IgD-negative memory B cell (primary cell): ENCODE results near the gene CNNM2. TPM values are rescaled to one million over a fixed set of nuclear protein-coding genes. Genes with fewer than 3 reads are reported as not detected.
A peak's percentile ranks its signal among the peaks of the same experiment; 100 is the strongest.

Experiments used
- H3K27ac Mint-ChIP-seq, 3 donors: one replicate each; pipeline ENCODE4 v1.8.0; 2020 to 2022; ENCODE audit warnings: mild to moderate bottlenecking in 3 of 3, mixed read lengths in 3 of 3, moderate library complexity in 1 of 3
- H3K27me3 Mint-ChIP-seq: one replicate; pipeline ENCODE4 v1.8.0; 2021; ENCODE audit warnings: mixed read lengths
- H3K36me3 Mint-ChIP-seq: one replicate; pipeline ENCODE4 v1.8.0; 2020; ENCODE audit warnings: mild to moderate bottlenecking, mixed read lengths
- H3K4me1 Mint-ChIP-seq, 3 donors: one replicate each; pipeline ENCODE4 v1.8.0; 2020 to 2022; ENCODE audit warnings: mixed read lengths in 3 of 3, mild to moderate bottlenecking in 1 of 3
- H3K4me3 Mint-ChIP-seq, 4 donors: one replicate each; pipeline ENCODE4 v1.8.0; 2020 to 2022; ENCODE audit warnings: mild to moderate bottlenecking in 4 of 4, mixed read lengths in 4 of 4, moderate library complexity in 3 of 4
- H3K9me3 Mint-ChIP-seq, 3 donors: one replicate each; pipeline ENCODE4 v1.8.0; 2020 to 2021; ENCODE audit warnings: mixed read lengths in 3 of 3, mild to moderate bottlenecking in 1 of 3
- polyA plus RNA-seq: library from polyadenylated mRNA; unstranded; fragments of 300-500 nt; fragmentation: Illumina TruSeq; gene quantifications from one replicate; pipeline ENCODE4 v1.2.3, GENCODE V29; 2021

Gene CNNM2
- polyA plus RNA-seq, 1 donor from 2014 or later = 7.9 TPM

GRCh38 chr10:103078309-103078615 lies 160.2 kb downstream of the CNNM2 start:
- H3K27me3 Mint-ChIP-seq = no peaks in the 10 kb centered on the region
- H3K9me3 Mint-ChIP-seq = no peaks in the 10 kb centered on the region
- H3K27ac Mint-ChIP-seq = no peak overlapping the region
- peaks cover 11% of the 10 kb centered on the region for H3K36me3 Mint-ChIP-seq
- H3K4me1 Mint-ChIP-seq = no peaks in the 10 kb centered on the region
- no peak overlapping the region for H3K4me3 Mint-ChIP-seq

- Mint-ChIP-seq H3K36me3 (peaks cover 11% of the 10 kb centered on the region), H3K4me3 (no peak overlapping the region), H3K27me3 (no peaks in the 10 kb centered on the region), H3K27ac (no peak overlapping the region), H3K4me1 (no peaks in the 10 kb centered on the region), H3K9me3 (no peaks in the 10 kb centered on the region)
Measured at GRCh38 chr10:103078676-103079075, 160.6 kb downstream of the CNNM2 start.

DNA sequence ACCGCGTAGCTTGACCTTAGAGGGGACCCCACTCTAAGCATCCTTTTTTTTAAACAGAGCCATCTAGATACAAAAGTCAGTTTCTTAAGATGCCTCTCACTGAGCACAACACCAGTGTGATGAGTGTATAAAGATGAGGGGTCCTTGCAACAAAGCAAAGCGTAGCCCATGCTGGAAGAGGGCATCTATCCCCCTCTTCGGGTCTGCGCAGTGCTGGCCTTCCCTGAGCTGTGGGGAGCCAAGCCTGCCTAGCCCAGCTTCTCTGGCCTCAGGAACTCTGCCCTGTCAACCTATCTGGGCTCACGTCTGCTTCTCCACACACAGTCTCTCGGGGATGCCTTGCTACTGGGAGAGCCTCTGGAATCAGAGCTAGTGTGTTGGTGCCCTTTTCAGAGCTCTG lies 161.0 kb downstream of the CNNM2 start:
- Mint-ChIP-seq H3K4me1 (no peaks in the 10 kb centered on the region), H3K27ac (no peak overlapping the region), H3K36me3 (peaks cover 11% of the 10 kb centered on the region), H3K9me3 (no peaks in the 10 kb centered on the region), H3K27me3 (no peaks in the 10 kb centered on the region), H3K4me3 (no peak overlapping the region)

- Mint-ChIP-seq H3K27me3 (no peaks in the 10 kb centered on the region), H3K4me1 (no peaks in the 10 kb centered on the region), H3K4me3 (no peak overlapping the region), H3K27ac (no peak overlapping the region), H3K9me3 (no peaks in the 10 kb centered on the region), H3K36me3 (peaks cover 11% of the 10 kb centered on the region)
Measured at GRCh38 chr10:103079946-103080345, 161.9 kb downstream of the CNNM2 start.

DNA sequence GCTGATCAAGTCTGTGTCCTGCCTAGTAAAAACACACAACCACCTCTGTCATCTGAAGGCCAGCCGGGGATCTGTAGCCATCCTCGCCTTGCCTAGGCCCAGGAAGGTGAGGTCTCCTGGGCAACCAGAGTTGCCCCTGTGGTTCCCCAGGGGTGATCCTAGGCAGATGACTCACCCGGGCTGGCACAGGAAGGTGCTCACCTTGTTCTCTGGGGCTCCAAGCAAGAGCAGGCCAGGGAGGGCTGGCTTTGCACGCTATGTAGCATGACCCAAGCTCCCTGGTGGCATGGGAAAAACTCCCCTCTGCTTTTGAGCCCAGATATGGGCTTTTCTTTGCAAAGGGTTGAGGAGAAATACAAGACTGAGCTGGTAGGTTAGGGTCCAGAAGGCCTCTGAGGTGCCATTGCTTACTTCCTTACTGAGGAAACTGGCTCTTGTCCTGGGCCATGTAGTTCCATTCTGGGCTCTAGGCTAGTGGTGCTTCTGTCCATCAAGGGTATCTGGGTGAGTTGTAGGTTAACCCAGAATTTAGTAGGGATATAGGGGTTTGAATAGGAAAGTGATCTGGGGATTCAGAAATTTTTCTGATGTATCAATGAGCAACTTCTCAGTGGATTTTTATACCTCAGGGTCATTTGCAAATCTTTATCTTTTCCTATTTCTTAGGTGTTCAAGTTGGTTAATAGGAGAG lies 162.9 kb downstream of the CNNM2 start:
- no peak overlapping the region for H3K4me3 Mint-ChIP-seq
- H3K27me3 Mint-ChIP-seq = no peaks in the 10 kb centered on the region
- peak overlapping the region in 1 of 3 donors; percentile 76 for H3K27ac Mint-ChIP-seq
- H3K4me1 Mint-ChIP-seq = no peaks in the 10 kb centered on the region
- no peaks in the 10 kb centered on the region for H3K9me3 Mint-ChIP-seq
- H3K36me3 Mint-ChIP-seq = peaks cover 8% of the 10 kb centered on the region

- Mint-ChIP-seq H3K9me3 (no peaks in the 10 kb centered on the region), H3K27ac (no peak overlapping the region), H3K27me3 (no peaks in the 10 kb centered on the region), H3K36me3 (no peaks in the 10 kb centered on the region), H3K4me1 (no peaks in the 10 kb centered on the region), H3K4me3 (no peak overlapping the region)
Measured at GRCh38 chr10:103082683-103083082, 164.6 kb downstream of the CNNM2 start.

GRCh38 chr10:103083266-103083976 lies 165.3 kb downstream of the CNNM2 start:
- Mint-ChIP-seq H3K4me1 (no peaks in the 10 kb centered on the region), H3K27me3 (no peaks in the 10 kb centered on the region), H3K36me3 (no peaks in the 10 kb centered on the region), H3K4me3 (no peak overlapping the region), H3K27ac (no peak overlapping the region), H3K9me3 (no peaks in the 10 kb centered on the region)

- Mint-ChIP-seq H3K9me3 (no peaks in the 10 kb centered on the region), H3K36me3 (no peaks in the 10 kb centered on the region), H3K4me3 (no peak overlapping the region), H3K27me3 (no peaks in the 10 kb centered on the region), H3K4me1 (no peaks in the 10 kb centered on the region), H3K27ac (no peak overlapping the region)
Measured at GRCh38 chr10:103083977-103084320, 165.9 kb downstream of the CNNM2 start.

- Mint-ChIP-seq H3K9me3 (no peaks in the 10 kb centered on the region), H3K27me3 (no peaks in the 10 kb centered on the region), H3K4me1 (no peaks in the 10 kb centered on the region), H3K36me3 (peaks cover 2% of the 10 kb centered on the region), H3K4me3 (no peak overlapping the region), H3K27ac (no peak overlapping the region)
Measured at GRCh38 chr10:103086261-103086660, 168.2 kb downstream of the CNNM2 start.

- H3K27me3 Mint-ChIP-seq = no peaks in the 10 kb centered on the region
- no peak overlapping the region for H3K27ac Mint-ChIP-seq
- peaks cover 2% of the 10 kb centered on the region for H3K36me3 Mint-ChIP-seq
- no peak overlapping the region for H3K4me3 Mint-ChIP-seq
- no peaks in the 10 kb centered on the region for H3K9me3 Mint-ChIP-seq
- H3K4me1 Mint-ChIP-seq = no peaks in the 10 kb centered on the region
Measured at GRCh38 chr10:103086799-103087198, 168.7 kb downstream of the CNNM2 start.

DNA sequence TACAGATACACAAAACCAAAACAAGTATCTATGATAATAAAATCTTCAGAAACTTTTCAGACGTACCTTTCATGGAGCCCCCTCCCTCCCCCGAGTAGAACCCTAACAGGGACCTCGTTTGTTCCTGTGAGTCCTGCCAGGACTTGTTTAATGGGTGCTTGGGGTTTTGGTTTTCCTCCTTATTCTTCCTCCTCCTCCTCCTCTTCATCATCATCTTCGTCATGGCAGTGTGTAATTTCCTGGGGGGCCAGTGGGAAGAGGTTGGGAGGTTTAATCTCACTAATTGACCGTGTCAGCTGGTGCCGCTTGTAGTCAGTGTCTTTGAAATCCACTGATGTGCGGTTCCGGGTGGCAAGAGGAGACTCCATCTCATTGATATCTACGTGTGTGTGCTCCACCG lies 171.4 kb downstream of the CNNM2 start:
- Mint-ChIP-seq H3K27me3 (no peaks in the 10 kb centered on the region), H3K4me3 (no peak overlapping the region), H3K36me3 (peaks cover 4% of the 10 kb centered on the region), H3K9me3 (no peaks in the 10 kb centered on the region), H3K27ac (no peak overlapping the region), H3K4me1 (no peaks in the 10 kb centered on the region)

DNA sequence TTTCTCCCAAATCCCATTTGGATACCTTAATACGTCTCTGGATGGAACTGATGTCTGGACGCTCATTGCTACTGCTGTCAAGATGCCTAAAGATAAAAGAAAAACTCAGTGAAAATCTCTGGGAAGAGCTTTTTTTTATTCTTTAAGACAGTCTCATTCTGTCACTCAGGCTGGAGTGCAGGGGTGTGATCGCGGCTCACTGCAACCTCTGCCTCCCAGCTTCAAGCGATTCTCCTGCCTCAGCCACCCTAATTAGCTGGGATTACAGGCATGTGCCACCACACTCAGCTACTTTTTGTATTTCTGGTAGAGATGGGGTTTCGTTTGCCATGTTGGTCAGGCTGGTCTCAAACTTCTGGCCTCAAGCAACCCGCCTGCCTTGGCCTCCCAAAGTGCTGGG lies 172.8 kb downstream of the CNNM2 start:
- H3K4me1 Mint-ChIP-seq = peaks cover 0 to 5% (median 4%) of the 10 kb centered on the region in 3 donors
- no peak overlapping the region for H3K4me3 Mint-ChIP-seq
- peaks cover 4% of the 10 kb centered on the region for H3K36me3 Mint-ChIP-seq
- H3K27ac Mint-ChIP-seq = peak overlapping the region in 1 of 3 donors; percentile 92
- no peaks in the 10 kb centered on the region for H3K27me3 Mint-ChIP-seq
- H3K9me3 Mint-ChIP-seq = no peaks in the 10 kb centered on the region

GRCh38 chr10:103095005-103095404 lies 176.9 kb downstream of the CNNM2 start:
- Mint-ChIP-seq H3K4me1 (peaks cover 0 to 9% (median 5%) of the 10 kb centered on the region in 3 donors), H3K9me3 (no peaks in the 10 kb centered on the region), H3K4me3 (no peak overlapping the region), H3K36me3 (peaks cover 4% of the 10 kb centered on the region), H3K27me3 (no peaks in the 10 kb centered on the region), H3K27ac (no peak overlapping the region)

DNA sequence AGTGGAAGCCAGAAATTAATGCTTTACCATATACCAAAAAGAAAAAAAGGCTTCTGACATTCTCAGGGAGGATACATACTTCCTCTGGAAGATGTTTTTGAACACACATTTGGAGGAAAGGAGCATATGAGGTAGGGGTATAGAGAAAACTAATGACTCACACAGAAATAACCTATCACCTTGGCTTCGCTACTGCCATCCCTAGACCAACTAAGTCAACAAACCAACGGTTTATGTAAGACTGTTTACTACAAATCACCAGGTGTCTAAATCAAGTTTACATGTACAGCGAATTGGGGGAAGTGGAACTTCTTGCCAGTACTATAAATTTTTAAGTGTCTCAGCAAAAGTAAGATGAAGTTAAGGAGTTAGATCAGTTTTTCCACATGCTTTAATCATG lies 178.0 kb downstream of the CNNM2 start:
- Mint-ChIP-seq H3K4me1 (peaks cover 0 to 9% (median 5%) of the 10 kb centered on the region in 3 donors), H3K27ac (peak overlapping the region in 1 of 3 donors; percentile 46), H3K36me3 (peaks cover 3% of the 10 kb centered on the region), H3K27me3 (no peaks in the 10 kb centered on the region), H3K4me3 (no peak overlapping the region), H3K9me3 (no peaks in the 10 kb centered on the region)

DNA sequence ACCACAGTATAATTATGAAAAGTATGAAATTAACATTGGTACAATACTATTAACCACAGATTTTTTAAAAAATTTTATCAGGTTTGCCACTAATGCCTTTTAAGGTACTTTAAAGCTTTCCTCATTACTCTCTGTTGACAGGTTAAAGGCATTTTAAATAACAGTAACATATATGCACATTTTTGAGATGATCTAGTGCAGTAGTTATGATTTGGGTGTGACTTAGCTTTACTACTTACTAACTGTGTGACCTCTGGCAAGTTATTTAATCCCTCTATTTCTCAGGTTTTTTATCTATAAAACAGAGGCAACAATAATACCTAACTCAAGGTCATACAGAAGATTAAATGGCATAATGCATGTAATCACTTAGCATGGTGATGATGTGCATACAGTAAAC lies 180.1 kb downstream of the CNNM2 start:
- H3K9me3 Mint-ChIP-seq = no peaks in the 10 kb centered on the region
- H3K36me3 Mint-ChIP-seq = peaks cover 6% of the 10 kb centered on the region
- peaks cover 0 to 9% (median 5%) of the 10 kb centered on the region in 3 donors for H3K4me1 Mint-ChIP-seq
- no peak overlapping the region for H3K4me3 Mint-ChIP-seq
- H3K27me3 Mint-ChIP-seq = no peaks in the 10 kb centered on the region
- H3K27ac Mint-ChIP-seq = no peak overlapping the region

GRCh38 chr10:103100620-103101019 lies 182.5 kb downstream of the CNNM2 start:
- no peaks in the 10 kb centered on the region for H3K27me3 Mint-ChIP-seq

More at GRCh38 chr10:103100620-103101019, 182.5 kb downstream of the CNNM2 start:
- H3K27ac Mint-ChIP-seq = no peak overlapping the region
- no peak overlapping the region for H3K4me3 Mint-ChIP-seq
- no peaks in the 10 kb centered on the region for H3K9me3 Mint-ChIP-seq
- H3K36me3 Mint-ChIP-seq = peaks cover 3% of the 10 kb centered on the region
- peaks cover 0 to 8% (median under 1%) of the 10 kb centered on the region in 3 donors for H3K4me1 Mint-ChIP-seq
